ENCODE measurements around the gene CYP11A1.
"Not testable (repeated sequence)": the region's sequence is repeated elsewhere in the genome, so short reads cannot be mapped to it uniquely, and the experiment has no call there.

Gene CYP11A1

GRCh38 chr15:74400915-74401757 is 33.7 kb upstream of the CYP11A1 start:
- no peak for DNase-seq

- DNase-seq = no peak
Measured at GRCh38 chr15:74400313-74400860, 32.9 kb upstream of the CYP11A1 start.

GRCh38 chr15:74399511-74400312 is 32.3 kb upstream of the CYP11A1 start:
- peak; percentile 86 for DNase-seq

- DNase-seq = no peak
Measured at GRCh38 chr15:74399100-74399499, 31.7 kb upstream of the CYP11A1 start.

GRCh38 chr15:74398183-74398582 is 30.7 kb upstream of the CYP11A1 start:
- no peak for DNase-seq

GRCh38 chr15:74397239-74398068 is 30.0 kb upstream of the CYP11A1 start:
- no peak for DNase-seq

- peak; percentile 88 for DNase-seq
Measured at GRCh38 chr15:74396445-74397238, 29.2 kb upstream of the CYP11A1 start.

- no peak for DNase-seq
Measured at GRCh38 chr15:74396146-74396438, 28.6 kb upstream of the CYP11A1 start.

- DNase-seq = no peak
Measured at GRCh38 chr15:74395319-74396145, 28.1 kb upstream of the CYP11A1 start.

- DNase-seq = no peak
Measured at GRCh38 chr15:74394090-74394846, 26.8 kb upstream of the CYP11A1 start.

GRCh38 chr15:74393423-74393822 is 26.0 kb upstream of the CYP11A1 start:
- no peak for DNase-seq

GRCh38 chr15:74392902-74393301 is 25.5 kb upstream of the CYP11A1 start:
- DNase-seq = no peak

- peak; percentile 42 for DNase-seq
Measured at GRCh38 chr15:74392451-74392830, 25.0 kb upstream of the CYP11A1 start.

GRCh38 chr15:74391582-74392450 is 24.4 kb upstream of the CYP11A1 start:
- DNase-seq = no peak

- no peak for DNase-seq
Measured at GRCh38 chr15:74390647-74391288, 23.3 kb upstream of the CYP11A1 start.

- DNase-seq = not testable (repeated sequence)
Measured at GRCh38 chr15:74390049-74390646, 22.7 kb upstream of the CYP11A1 start.

- DNase-seq = no peak
Measured at GRCh38 chr15:74389241-74390048, 22.0 kb upstream of the CYP11A1 start.

All from fibroblast of skin of back (primary cell).